Measurements from ENCODE around the gene SMG9.
"Not testable (repeated sequence)": the region's sequence is repeated elsewhere in the genome, so short reads cannot be mapped to it uniquely, and the experiment has no call there.

SMG9 gene

DNA sequence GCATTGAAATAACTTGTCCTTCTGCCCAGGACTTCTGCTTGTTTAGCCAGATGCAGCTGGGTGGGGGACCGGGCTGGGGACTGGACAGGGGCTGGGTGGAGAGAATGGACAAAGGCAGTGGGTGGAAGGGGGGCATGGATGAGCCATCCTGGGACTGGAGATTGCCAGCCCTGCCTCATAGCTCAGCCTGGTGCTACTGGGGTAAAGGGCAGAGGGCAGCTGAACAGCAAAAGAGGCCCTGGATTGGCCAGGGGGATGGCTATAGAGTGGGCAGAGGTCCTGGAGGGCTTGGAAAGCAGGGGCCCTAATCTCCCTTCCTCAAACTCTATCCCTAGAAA is 67.1 kb downstream of the SMG9 start:
- FAIRE-seq = no peak

DNA sequence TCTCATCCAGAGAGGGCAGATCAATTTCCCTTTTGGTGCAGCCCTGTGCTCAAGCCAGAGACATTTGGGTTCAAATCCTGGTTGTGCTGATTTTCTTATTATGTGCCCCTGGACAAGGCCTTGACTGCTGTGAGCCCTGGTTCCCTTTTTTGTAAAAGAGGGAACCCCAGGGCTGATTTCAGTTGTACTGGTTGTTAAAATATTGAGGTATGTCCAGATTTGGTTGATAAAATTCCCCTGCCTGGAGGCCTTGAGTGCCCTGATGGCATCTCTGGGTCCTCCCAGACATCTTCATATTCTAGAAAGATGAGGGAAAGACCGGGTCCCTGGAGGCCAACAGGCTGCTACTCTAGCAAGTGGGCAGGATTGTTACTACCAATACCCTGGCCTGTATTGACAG is 70.4 kb downstream of the SMG9 start:
- no peak for FAIRE-seq

DNA sequence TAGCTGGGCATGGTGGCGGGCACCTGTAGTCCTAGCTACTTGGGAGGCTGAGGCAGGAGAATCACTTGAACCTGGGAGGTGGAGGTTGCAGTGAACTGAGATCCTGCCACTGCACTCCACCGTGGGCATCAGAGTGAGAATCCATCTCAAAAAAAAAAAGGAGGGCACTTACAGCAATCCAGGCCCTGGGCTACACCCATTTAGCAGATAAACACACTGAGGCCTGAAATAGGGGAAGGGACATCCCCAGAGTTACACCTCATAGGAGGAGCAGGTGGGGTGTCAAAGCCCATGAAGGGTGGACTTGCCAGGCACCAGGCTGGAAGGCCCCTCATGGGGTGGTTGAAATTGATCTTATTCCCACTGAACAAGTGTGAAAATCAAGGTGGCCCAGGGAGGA is 70.9 kb downstream of the SMG9 start:
- FAIRE-seq = no peak

DNA sequence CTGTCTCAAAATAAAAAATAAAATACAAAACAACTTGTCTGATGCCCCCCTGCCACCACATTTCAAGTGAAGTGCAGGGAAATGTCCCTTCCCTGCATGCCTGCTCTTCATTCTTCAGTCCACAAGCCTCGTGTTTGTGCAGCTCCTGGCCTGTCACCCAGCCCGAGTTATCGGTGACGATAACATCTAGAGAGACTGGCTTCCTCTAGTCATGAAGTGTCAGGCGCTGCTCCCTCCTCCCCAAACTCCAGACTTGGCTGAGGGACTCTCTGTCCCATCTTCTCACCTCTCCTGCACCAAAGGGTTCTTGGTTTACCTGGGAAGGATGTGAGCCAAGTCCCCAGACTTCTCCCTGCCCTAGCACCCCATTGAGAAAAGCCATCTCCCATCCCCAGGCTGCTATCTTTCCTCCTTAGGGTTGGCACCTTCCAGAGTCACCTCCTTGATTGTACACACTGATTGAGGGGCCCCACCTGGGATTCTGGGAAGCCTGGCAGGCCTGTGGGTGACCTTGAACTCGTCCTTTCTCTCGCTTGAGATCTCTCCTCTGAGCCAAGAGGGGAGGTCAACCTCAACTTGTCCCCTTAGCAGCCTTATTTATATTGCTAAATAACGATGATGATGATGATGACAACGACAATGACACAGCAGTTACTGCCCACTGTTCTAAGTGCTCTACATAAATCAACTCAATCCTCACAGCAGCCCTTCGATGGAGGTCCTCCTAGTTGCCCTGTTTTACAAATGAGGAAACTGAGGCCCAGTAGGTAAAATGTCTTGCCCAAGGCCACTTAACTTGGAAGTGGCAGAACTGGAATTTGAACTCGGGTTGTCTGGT is 71.7 kb downstream of the SMG9 start:
- no peak for FAIRE-seq

DNA sequence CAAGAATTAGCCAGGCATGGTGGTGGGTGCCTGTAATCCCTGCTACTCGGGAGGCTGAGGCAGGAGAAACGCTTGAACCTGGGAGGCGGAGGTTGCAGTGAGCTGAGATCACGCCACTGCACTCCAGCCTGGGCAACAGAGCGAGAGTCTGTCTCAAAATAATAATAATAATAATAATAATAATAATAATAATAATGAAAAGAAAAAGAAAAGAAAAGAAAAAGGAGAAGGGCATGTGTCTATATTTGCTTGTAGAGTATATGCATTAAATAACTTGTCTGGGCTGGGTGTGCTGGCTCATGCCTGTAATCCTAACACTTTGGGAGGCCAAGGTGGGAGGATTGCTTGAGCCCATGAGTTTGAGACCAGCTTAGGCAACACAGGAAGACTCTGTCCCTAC is 72.5 kb downstream of the SMG9 start:
- not testable (repeated sequence) for FAIRE-seq

DNA sequence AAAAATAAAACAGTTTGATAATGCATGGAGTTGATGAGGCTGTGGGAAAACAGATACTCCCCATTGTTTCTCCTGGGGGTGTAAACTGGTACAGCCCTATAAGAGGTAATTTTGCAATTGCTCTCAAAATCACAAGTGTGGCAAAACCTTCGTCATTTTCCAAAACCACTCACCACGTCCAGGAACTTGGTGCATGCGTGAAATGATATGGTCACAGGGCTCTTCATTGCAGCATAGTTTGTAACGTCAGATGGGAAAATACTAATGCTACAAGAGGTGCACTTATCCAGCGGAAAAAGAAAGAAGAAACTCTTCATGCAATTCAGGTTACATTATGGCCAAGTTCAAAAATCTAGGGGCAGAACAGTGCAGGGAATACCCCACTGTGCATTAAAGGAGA is 72.9 kb downstream of the SMG9 start:
- FAIRE-seq = no peak

DNA sequence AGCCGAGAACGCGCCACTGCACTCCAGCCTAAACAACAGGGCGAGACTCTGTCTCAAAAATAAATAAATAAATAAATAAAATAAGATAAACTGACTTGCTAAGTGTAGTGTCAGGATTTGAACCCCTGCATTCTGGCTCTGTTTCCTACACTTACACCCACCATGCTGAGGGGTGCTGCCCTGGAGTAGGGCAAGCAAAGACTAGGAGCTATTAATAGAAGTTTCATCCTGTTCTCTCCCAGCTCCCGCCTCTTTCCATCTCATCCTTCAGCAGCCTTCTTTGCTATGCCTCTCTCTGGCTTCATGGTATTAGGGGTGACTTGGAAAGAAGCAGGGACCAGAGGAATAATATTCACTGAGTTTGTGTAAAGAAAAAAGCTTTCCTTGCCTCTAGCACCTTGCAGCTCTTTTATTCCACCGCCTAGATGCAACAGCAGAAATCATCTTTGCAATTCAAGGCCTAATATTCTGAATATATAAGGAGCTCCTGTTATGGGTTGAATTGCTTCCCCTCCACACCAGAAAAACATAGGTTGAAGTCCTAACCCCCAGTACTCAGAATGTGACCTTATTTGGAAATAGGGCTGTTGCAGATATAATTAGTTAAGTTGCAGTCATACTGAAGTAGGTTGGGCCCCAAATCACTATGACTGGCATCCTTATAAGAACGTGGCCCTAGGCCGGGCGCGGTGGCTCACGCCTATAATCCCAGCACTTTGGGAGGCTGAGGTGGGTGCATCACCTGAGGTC is 76.1 kb downstream of the SMG9 start:
- FAIRE-seq = no peak
